ENCODE measurements around the gene TAAR5.
"Not testable (repeated sequence)": the region's sequence is repeated elsewhere in the genome, so short reads cannot be mapped to it uniquely, and the experiment has no call there.

Gene TAAR5

GRCh38 chr6:132616677-132617076 is 27.1 kb upstream of the TAAR5 start:
- TF ChIP-seq CTCF (IDR thresholded peaks at IDR 0.05; ENCODE audit: low read depth, low read length) (no peak), MAX (IDR thresholded peaks at IDR 0.05; ENCODE audit: low read depth, low read length) (no peak), MYC (IDR thresholded peaks at IDR 0.05; ENCODE audit: low read depth, low read length) (no peak), POLR2A (IDR thresholded peaks at IDR 0.05; ENCODE audit: extremely low read depth, insufficient read length) (no peak)
- no peak for DNase-seq (ENCODE audit: low read depth)
- no peak overlapping the region for H3K4me3 ChIP-seq (ENCODE audit: low read depth, low read length)

GRCh38 chr6:132614554-132614953 is 25.0 kb upstream of the TAAR5 start:
- DNase-seq (ENCODE audit: low read depth): no peak
- no peak overlapping the region for H3K4me3 ChIP-seq (ENCODE audit: low read depth, low read length)
- no peak for TF ChIP-seq MAX (IDR thresholded peaks at IDR 0.05; ENCODE audit: low read depth, low read length)
- TF ChIP-seq POLR2A (IDR thresholded peaks at IDR 0.05; ENCODE audit: extremely low read depth, insufficient read length): no peak
- TF ChIP-seq MYC (IDR thresholded peaks at IDR 0.05; ENCODE audit: low read depth, low read length): no peak
- no peak for TF ChIP-seq CTCF (IDR thresholded peaks at IDR 0.05; ENCODE audit: low read depth, low read length)

GRCh38 chr6:132612449-132613108 is 23.0 kb upstream of the TAAR5 start:
- TF ChIP-seq MYC (IDR thresholded peaks at IDR 0.05; ENCODE audit: low read depth, low read length) (no peak), MAX (IDR thresholded peaks at IDR 0.05; ENCODE audit: low read depth, low read length) (no peak), CTCF (IDR thresholded peaks at IDR 0.05; ENCODE audit: low read depth, low read length) (no peak), POLR2A (IDR thresholded peaks at IDR 0.05; ENCODE audit: extremely low read depth, insufficient read length) (no peak)
- no peak overlapping the region for H3K4me3 ChIP-seq (ENCODE audit: low read depth, low read length)
- DNase-seq (ENCODE audit: low read depth): no peak

- no peak for TF ChIP-seq MYC (IDR thresholded peaks at IDR 0.05; ENCODE audit: low read depth, low read length)
- TF ChIP-seq CTCF (IDR thresholded peaks at IDR 0.05; ENCODE audit: low read depth, low read length): no peak
- TF ChIP-seq POLR2A (IDR thresholded peaks at IDR 0.05; ENCODE audit: extremely low read depth, insufficient read length): no peak
- TF ChIP-seq MAX (IDR thresholded peaks at IDR 0.05; ENCODE audit: low read depth, low read length): no peak
- no peak overlapping the region for H3K4me3 ChIP-seq (ENCODE audit: low read depth, low read length)
These were observed 22.1 kb upstream of the TAAR5 start for GRCh38 chr6:132611616-132612015.

GRCh38 chr6:132607544-132608233 is 18.1 kb upstream of the TAAR5 start:
- no peak overlapping the region for H3K4me3 ChIP-seq (ENCODE audit: low read depth, low read length)
- no peak for TF ChIP-seq MYC (IDR thresholded peaks at IDR 0.05; ENCODE audit: low read depth, low read length)
- DNase-seq (ENCODE audit: low read depth): no peak

More at GRCh38 chr6:132611616-132612015, 22.1 kb upstream of the TAAR5 start:
- no peak for DNase-seq (ENCODE audit: low read depth)

GRCh38 chr6:132604635-132605152 is 15.2 kb upstream of the TAAR5 start:
- DNase-seq (ENCODE audit: low read depth): no peak
- no peak for TF ChIP-seq POLR2A (IDR thresholded peaks at IDR 0.05; ENCODE audit: extremely low read depth, insufficient read length)
- TF ChIP-seq MAX (IDR thresholded peaks at IDR 0.05; ENCODE audit: low read depth, low read length): no peak
- no peak for TF ChIP-seq CTCF (IDR thresholded peaks at IDR 0.05; ENCODE audit: low read depth, low read length)
- no peak for TF ChIP-seq MYC (IDR thresholded peaks at IDR 0.05; ENCODE audit: low read depth, low read length)

GRCh38 chr6:132600900-132601299 is 11.4 kb upstream of the TAAR5 start:
- not testable (repeated sequence) for H3K4me3 ChIP-seq (ENCODE audit: low read depth, low read length); DNase-seq (ENCODE audit: low read depth)

More at GRCh38 chr6:132604635-132605152, 15.2 kb upstream of the TAAR5 start:
- H3K4me3 ChIP-seq (ENCODE audit: low read depth, low read length): no peak overlapping the region
